ENCODE measurements around the gene ALKBH5. TPM values are rescaled to one million over a fixed set of nuclear protein-coding genes. Genes with fewer than 3 reads are reported as not detected.

ALKBH5 gene
- total and polyA plus RNA-seq, 2 donors (not counting 1 experiment from before 2014, with no cell fraction given), result 70.3 to 103 TPM

- H3K4me2 ChIP-seq (ENCODE audit: extremely low read depth, insufficient read depth, low read length), result no peak overlapping the region
- peaks cover 11% of the 10 kb centered on the region for H3K79me2 ChIP-seq (ENCODE audit: control insufficient read depth, insufficient read depth, low read length)
- no peak overlapping the region for H2AFZ ChIP-seq (ENCODE audit: low read length)
- no peaks in the 10 kb centered on the region for H3K9me3 ChIP-seq (ENCODE audit: control insufficient read depth, insufficient read depth, low read depth, low read length)
- H3K4me3 ChIP-seq (replicated peaks in 1 of 4; ENCODE audit: control extremely low read depth in 1 of 4, insufficient read depth in 1 of 4, low read depth in 3 of 4, low read length in 4 of 4), result no peak overlapping the region
- no peak overlapping the region for H3K27ac ChIP-seq (ENCODE audit: insufficient read depth, low read length)
- H3K27me3 ChIP-seq (ENCODE audit: control insufficient read depth, insufficient read depth, low read length), result no peaks in the 10 kb centered on the region
- no peak overlapping the region for H3K9ac ChIP-seq (ENCODE audit: insufficient read depth, low read length)
- peaks cover 12% of the 10 kb centered on the region for H3K36me3 ChIP-seq (ENCODE audit: control insufficient read depth, insufficient read depth, low read length)
- TF ChIP-seq CTCF (conservative IDR thresholded peaks at IDR 0.05 in 1 of 2, IDR thresholded peaks at IDR 0.05 in 1 of 2; ENCODE audit: low read depth in 1 of 2, low read length in 2 of 2), result no peak
- no peak for TF ChIP-seq EZH2 (IDR thresholded peaks at IDR 0.05; ENCODE audit: low read length, missing control alignments)
- H3K4me1 ChIP-seq (ENCODE audit: control insufficient read depth, extremely low read depth, insufficient read depth, low read length), result peaks cover 7% of the 10 kb centered on the region
- DNase-seq (ENCODE audit: low read depth in 2 of 2), result no peak
- no peaks in the 10 kb centered on the region for H4K20me1 ChIP-seq (ENCODE audit: control insufficient read depth, extremely low read depth, insufficient read depth, low read length)
These were observed 46.1 kb downstream of the ALKBH5 start for GRCh38 chr17:18229771-18230170.

GRCh38 chr17:18230288-18231141 lies 46.9 kb downstream of the ALKBH5 start:
- Histone ChIP-seq H3K4me3 (replicated peaks in 1 of 4; ENCODE audit: control extremely low read depth in 1 of 4, insufficient read depth in 1 of 4, low read depth in 3 of 4, low read length in 4 of 4) (no peak overlapping the region), H3K4me1 (ENCODE audit: control insufficient read depth, extremely low read depth, insufficient read depth, low read length) (peaks cover 3% of the 10 kb centered on the region), H4K20me1 (ENCODE audit: control insufficient read depth, extremely low read depth, insufficient read depth, low read length) (no peaks in the 10 kb centered on the region), H2AFZ (ENCODE audit: low read length) (no peak overlapping the region), H3K79me2 (ENCODE audit: control insufficient read depth, insufficient read depth, low read length) (peaks cover 11% of the 10 kb centered on the region), H3K9me3 (ENCODE audit: control insufficient read depth, insufficient read depth, low read depth, low read length) (no peaks in the 10 kb centered on the region), H3K36me3 (ENCODE audit: control insufficient read depth, insufficient read depth, low read length) (peaks cover 13% of the 10 kb centered on the region), H3K27me3 (ENCODE audit: control insufficient read depth, insufficient read depth, low read length) (no peaks in the 10 kb centered on the region), H3K4me2 (ENCODE audit: extremely low read depth, insufficient read depth, low read length) (no peak overlapping the region), H3K27ac (ENCODE audit: insufficient read depth, low read length) (no peak overlapping the region), H3K9ac (ENCODE audit: insufficient read depth, low read length) (no peak overlapping the region)
- DNase-seq (ENCODE audit: low read depth in 2 of 2), result no peak
- TF ChIP-seq CTCF (conservative IDR thresholded peaks at IDR 0.05 in 1 of 2, IDR thresholded peaks at IDR 0.05 in 1 of 2; ENCODE audit: low read depth in 1 of 2, low read length in 2 of 2) (no peak), EZH2 (IDR thresholded peaks at IDR 0.05; ENCODE audit: low read length, missing control alignments) (no peak)

GRCh38 chr17:18231164-18231563 lies 47.5 kb downstream of the ALKBH5 start:
- no peak for TF ChIP-seq EZH2 (IDR thresholded peaks at IDR 0.05; ENCODE audit: low read length, missing control alignments)
- TF ChIP-seq CTCF (conservative IDR thresholded peaks at IDR 0.05 in 1 of 2, IDR thresholded peaks at IDR 0.05 in 1 of 2; ENCODE audit: low read depth in 1 of 2, low read length in 2 of 2), result no peak
- H2AFZ ChIP-seq (ENCODE audit: low read length), result no peak overlapping the region
- H3K79me2 ChIP-seq (ENCODE audit: control insufficient read depth, insufficient read depth, low read length), result peaks cover 9% of the 10 kb centered on the region
- no peaks in the 10 kb centered on the region for H3K9me3 ChIP-seq (ENCODE audit: control insufficient read depth, insufficient read depth, low read depth, low read length)
- no peak for DNase-seq (ENCODE audit: low read depth in 2 of 2)
- H3K9ac ChIP-seq (ENCODE audit: insufficient read depth, low read length), result no peak overlapping the region
- no peaks in the 10 kb centered on the region for H3K27me3 ChIP-seq (ENCODE audit: control insufficient read depth, insufficient read depth, low read length)
- H4K20me1 ChIP-seq (ENCODE audit: control insufficient read depth, extremely low read depth, insufficient read depth, low read length), result no peaks in the 10 kb centered on the region
- peaks cover 3% of the 10 kb centered on the region for H3K4me1 ChIP-seq (ENCODE audit: control insufficient read depth, extremely low read depth, insufficient read depth, low read length)
- no peak overlapping the region for H3K4me2 ChIP-seq (ENCODE audit: extremely low read depth, insufficient read depth, low read length)
- no peak overlapping the region for H3K4me3 ChIP-seq (replicated peaks in 1 of 4; ENCODE audit: control extremely low read depth in 1 of 4, insufficient read depth in 1 of 4, low read depth in 3 of 4, low read length in 4 of 4)
- H3K27ac ChIP-seq (ENCODE audit: insufficient read depth, low read length), result no peak overlapping the region
- peaks cover 16% of the 10 kb centered on the region for H3K36me3 ChIP-seq (ENCODE audit: control insufficient read depth, insufficient read depth, low read length)
